KOPT-K1 (cell line): ENCODE data around the gene RASSF10.

Source experiments
- H3K27ac ChIP-seq: fragments of 200-600 bp; sonication (generic); 2 replicates; pipeline ENCODE4 v1.5.1; 2016; ENCODE audit warnings: antibody characterized with exemption, mild to moderate bottlenecking, low read depth, low read length; ENCODE audit not compliant: poor library complexity, severe bottlenecking
- H3K36me3 ChIP-seq: fragments of 200-600 bp; sonication (generic); 2 replicates; pipeline ENCODE4 v1.5.1; 2017; ENCODE audit warnings: antibody characterized with exemption, mild to moderate bottlenecking, low read length, moderate library complexity; ENCODE audit not compliant: insufficient read depth
- H3K9me3 ChIP-seq: fragments of 200-600 bp; sonication (generic); 2 replicates; pipeline ENCODE4 v1.5.1; 2017; ENCODE audit warnings: antibody characterized with exemption, low read length, mild to moderate bottlenecking; ENCODE audit not compliant: insufficient read depth, poor library complexity, severe bottlenecking

RASSF10 gene

GRCh38 chr11:12983336-12983735 is 25.8 kb upstream of the RASSF10 start:
- Histone ChIP-seq H3K9me3 (no peaks in the 10 kb centered on the region), H3K36me3 (no peaks in the 10 kb centered on the region), H3K27ac (no peak overlapping the region)

GRCh38 chr11:12986194-12986898 is 22.8 kb upstream of the RASSF10 start:
- H3K27ac ChIP-seq = no peak overlapping the region
- no peaks in the 10 kb centered on the region for H3K36me3 ChIP-seq
- no peaks in the 10 kb centered on the region for H3K9me3 ChIP-seq

- Histone ChIP-seq H3K27ac (no peak overlapping the region), H3K9me3 (no peaks in the 10 kb centered on the region), H3K36me3 (no peaks in the 10 kb centered on the region)
Observed at GRCh38 chr11:12989428-12990161, 19.5 kb upstream of the RASSF10 start.

GRCh38 chr11:12990162-12990480 is 19.0 kb upstream of the RASSF10 start:
- no peak overlapping the region for H3K27ac ChIP-seq
- H3K36me3 ChIP-seq = no peaks in the 10 kb centered on the region
- no peaks in the 10 kb centered on the region for H3K9me3 ChIP-seq

- Histone ChIP-seq H3K9me3 (no peaks in the 10 kb centered on the region), H3K27ac (no peak overlapping the region), H3K36me3 (no peaks in the 10 kb centered on the region)
Observed at GRCh38 chr11:12991426-12991825, 17.7 kb upstream of the RASSF10 start.

GRCh38 chr11:12993626-12994025 is 15.5 kb upstream of the RASSF10 start:
- Histone ChIP-seq H3K27ac (no peak overlapping the region), H3K9me3 (no peaks in the 10 kb centered on the region), H3K36me3 (no peaks in the 10 kb centered on the region)

DNA sequence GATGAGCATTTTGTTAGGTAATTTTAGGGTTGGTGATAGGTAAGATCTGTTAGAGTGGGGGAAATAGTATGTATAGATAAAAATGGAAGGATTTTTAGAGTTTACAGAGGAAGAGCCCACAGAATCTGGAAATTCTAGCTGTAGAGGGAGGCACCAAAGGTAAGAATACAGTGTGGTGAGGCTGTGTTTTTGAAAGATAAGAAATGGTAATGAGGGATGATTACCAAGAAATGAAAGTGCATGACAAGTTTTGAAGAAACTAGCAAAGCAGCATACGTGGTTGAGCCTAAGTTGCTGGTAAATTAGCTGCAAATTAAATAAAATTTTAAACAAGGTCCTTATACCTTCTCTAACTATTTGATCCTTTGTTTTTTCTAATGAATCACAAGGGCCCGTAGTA is 14.6 kb upstream of the RASSF10 start:
- H3K27ac ChIP-seq = no peak overlapping the region
- no peaks in the 10 kb centered on the region for H3K9me3 ChIP-seq
- no peaks in the 10 kb centered on the region for H3K36me3 ChIP-seq

DNA sequence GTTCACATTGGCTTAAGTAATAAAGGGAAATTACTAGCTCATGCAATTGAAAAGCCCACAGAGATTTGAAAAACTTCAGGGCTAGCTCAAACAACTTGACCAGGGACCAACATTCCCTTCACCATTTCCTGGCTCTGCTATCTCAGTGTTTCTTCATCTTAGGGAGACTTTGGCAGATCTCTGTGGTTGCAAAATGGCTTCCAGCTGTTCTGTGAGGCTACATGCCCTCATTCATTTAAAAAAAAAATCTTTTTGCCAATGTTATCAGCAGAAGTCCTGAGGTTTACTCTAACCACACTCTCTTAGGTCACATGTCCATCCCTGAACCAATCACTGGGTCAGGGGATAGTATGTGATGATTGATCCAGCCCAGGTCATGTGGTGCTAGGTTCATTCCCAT is 13.9 kb upstream of the RASSF10 start:
- H3K36me3 ChIP-seq = no peaks in the 10 kb centered on the region
- no peak overlapping the region for H3K27ac ChIP-seq
- no peaks in the 10 kb centered on the region for H3K9me3 ChIP-seq

DNA sequence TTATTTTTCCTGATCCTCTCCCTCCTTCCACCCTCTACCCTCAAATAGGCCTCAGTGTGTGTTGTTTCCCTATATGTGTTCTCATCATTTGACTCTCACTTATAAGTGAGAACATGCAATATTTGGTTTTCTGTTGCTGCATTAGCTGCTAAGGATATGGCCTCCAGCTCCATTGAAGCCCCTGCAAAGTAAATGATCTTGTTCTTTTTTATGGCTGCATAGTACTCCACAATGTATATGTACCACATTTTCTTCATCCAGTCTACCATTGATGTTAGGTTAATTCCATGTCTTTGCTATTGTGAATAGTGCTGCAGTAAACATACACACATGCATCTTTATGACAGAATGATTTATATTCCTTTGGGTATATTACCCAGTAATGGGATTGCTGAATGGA is 13.3 kb upstream of the RASSF10 start:
- no peaks in the 10 kb centered on the region for H3K9me3 ChIP-seq

DNA sequence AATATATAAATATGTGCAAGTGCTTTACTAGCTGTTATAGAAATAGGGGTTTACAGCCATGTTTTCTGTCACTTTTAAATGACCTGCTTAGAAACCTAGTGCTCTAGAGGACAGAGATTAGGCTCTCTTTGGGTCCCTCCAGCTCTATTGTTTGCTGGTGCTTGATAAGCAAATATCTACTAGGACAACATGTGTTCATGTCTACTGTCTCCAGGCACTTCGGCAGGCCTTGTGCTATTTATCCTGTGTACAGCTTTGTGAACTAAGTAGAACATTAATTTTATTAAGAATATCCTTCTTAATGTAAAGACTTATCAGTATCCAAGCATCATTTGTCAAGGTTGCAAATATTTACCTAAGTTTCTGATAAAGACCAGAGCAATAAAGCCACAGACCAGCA is 11.9 kb upstream of the RASSF10 start:
- Histone ChIP-seq H3K36me3 (no peaks in the 10 kb centered on the region), H3K9me3 (no peaks in the 10 kb centered on the region), H3K27ac (no peak overlapping the region)

More for the DNA sequence above, 13.3 kb upstream of the RASSF10 start:
- Histone ChIP-seq H3K36me3 (no peaks in the 10 kb centered on the region), H3K27ac (no peak overlapping the region)

GRCh38 chr11:12998336-12998735 is 10.8 kb upstream of the RASSF10 start:
- Histone ChIP-seq H3K9me3 (no peaks in the 10 kb centered on the region), H3K27ac (no peak overlapping the region), H3K36me3 (no peaks in the 10 kb centered on the region)

- H3K36me3 ChIP-seq = no peaks in the 10 kb centered on the region
- no peak overlapping the region for H3K27ac ChIP-seq
- H3K9me3 ChIP-seq = no peaks in the 10 kb centered on the region
Observed at GRCh38 chr11:12999597-12999996, 9.5 kb upstream of the RASSF10 start.

DNA sequence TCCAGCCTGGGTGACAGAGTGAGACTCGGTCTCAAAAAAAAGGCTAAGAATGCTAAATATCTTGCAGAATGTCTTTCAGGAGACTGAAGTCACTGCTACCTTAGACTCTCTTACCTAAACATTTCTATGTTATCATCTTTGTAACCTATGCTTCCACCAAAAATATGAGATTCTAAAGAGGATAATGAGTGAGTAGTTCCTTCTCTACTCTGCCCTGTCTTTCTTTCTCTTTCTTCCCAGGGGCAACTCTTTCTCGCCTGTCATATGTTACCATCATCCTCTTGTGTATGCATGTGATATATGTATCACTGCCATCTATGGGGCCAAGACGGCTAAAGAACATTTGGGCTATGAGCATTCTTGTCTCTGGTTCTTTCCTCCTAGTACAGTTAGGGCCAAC is 9.0 kb upstream of the RASSF10 start:
- Histone ChIP-seq H3K27ac (no peak overlapping the region), H3K9me3 (no peaks in the 10 kb centered on the region), H3K36me3 (no peaks in the 10 kb centered on the region)

DNA sequence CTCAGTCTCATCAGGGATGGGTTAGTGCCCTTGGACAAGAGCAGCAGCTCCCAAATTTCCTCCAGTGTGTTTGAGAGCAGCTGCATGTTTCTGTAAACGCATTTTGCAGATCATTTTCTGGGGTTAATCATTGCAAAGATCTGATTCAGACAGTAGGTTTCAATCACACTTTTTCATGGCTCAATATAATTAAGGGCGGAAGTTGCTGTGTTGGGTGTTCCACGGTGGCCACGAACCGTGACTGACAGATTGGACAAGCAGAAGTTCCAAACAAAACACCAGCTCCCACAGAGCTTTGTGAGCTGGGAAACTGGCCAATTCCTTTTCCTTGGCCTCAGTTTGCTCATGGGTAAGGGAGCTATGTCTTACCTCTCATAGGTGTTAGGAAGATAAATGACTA is 8.4 kb upstream of the RASSF10 start:
- H3K27ac ChIP-seq = no peak overlapping the region
- no peaks in the 10 kb centered on the region for H3K9me3 ChIP-seq
- H3K36me3 ChIP-seq = no peaks in the 10 kb centered on the region

- no peaks in the 10 kb centered on the region for H3K36me3 ChIP-seq
- no peak overlapping the region for H3K27ac ChIP-seq
- no peaks in the 10 kb centered on the region for H3K9me3 ChIP-seq
Observed at GRCh38 chr11:13003736-13004493, 5.2 kb upstream of the RASSF10 start.
